RWPE2 (cell line): ENCODE data around the gene S100Z.

Experiments
- ATAC-seq: fragments of 200-7000 bp; cut with Tn5 transposase; 3 replicates; pipeline ENCODE4 v1.9.1; 2021; ENCODE audit warnings: low read depth
- DNase-seq: peaks from one replicate; pipeline ENCODE4 v3.0.0-alpha.2; 2020; ENCODE audit warnings: low spot score
- H3K27ac ChIP-seq: fragments of 450-650 bp; 2 replicates; pipeline ENCODE4 v1.5.1; 2017; ENCODE audit warnings: mild to moderate bottlenecking; ENCODE audit not compliant: poor library complexity, severe bottlenecking
- H3K27me3 ChIP-seq: fragments of 250-450 bp; sonication (Bioruptor Pico); 2 replicates; pipeline ENCODE4 v1.5.1; 2021; ENCODE audit warnings: mild to moderate bottlenecking, moderate library complexity; ENCODE audit not compliant: insufficient read depth, poor library complexity, severe bottlenecking
- H3K36me3 ChIP-seq: fragments of 250-450 bp; sonication (Bioruptor Pico); 2 replicates; pipeline ENCODE4 v1.5.1; 2020; ENCODE audit warnings: low read depth, mild to moderate bottlenecking, moderate library complexity
- H3K4me1 ChIP-seq: fragments of 250-450 bp; sonication (Bioruptor Pico); 2 replicates; pipeline ENCODE4 v1.5.1; 2021; ENCODE audit warnings: mild to moderate bottlenecking, moderate library complexity; ENCODE audit not compliant: insufficient read depth, poor library complexity, severe bottlenecking
- H3K4me3 ChIP-seq: fragments of 250-450 bp; sonication (Bioruptor Pico); 2 replicates; pipeline ENCODE4 v1.5.1; 2021; ENCODE audit warnings: mild to moderate bottlenecking, moderate library complexity; ENCODE audit not compliant: severe bottlenecking
- H3K9me3 ChIP-seq: fragments of 250-450 bp; sonication (Bioruptor Pico); 2 replicates; pipeline ENCODE4 v1.5.1; 2021; ENCODE audit warnings: mild to moderate bottlenecking, moderate library complexity; ENCODE audit not compliant: severe bottlenecking
- TF ChIP-seq, protein P1 (sequence below): fragments of 450-650 bp; IDR thresholded peaks from one replicate; pipeline ENCODE4 v1.5.1; 2017; ENCODE audit warnings: mild to moderate bottlenecking, moderate library complexity; ENCODE audit not compliant: poor library complexity, severe bottlenecking

The S100Z gene

DNA sequence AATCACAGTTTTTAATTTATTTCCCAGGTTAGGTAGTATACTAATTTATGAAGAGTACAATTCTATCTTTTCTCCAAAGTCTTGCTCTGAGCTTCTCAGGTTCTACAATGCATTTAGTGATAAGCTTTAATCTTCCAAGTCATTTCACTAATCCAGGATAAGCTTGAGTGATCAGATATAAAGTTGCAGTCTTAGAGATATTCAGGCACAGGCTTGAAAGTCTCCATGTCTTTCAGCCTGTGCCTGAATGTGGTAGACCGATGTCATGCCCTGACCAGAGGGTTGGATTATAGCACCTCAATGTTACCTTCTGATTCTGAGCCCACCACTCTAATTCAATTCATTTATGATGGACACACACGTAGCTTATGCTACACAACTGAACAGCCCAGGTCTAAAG, 106.2 kb downstream of the S100Z start:
- H3K9me3 ChIP-seq: no peaks in the 10 kb centered on the region
- H3K4me1 ChIP-seq: no peaks in the 10 kb centered on the region
- ATAC-seq: no peak
- H3K4me3 ChIP-seq: no peak overlapping the region
- TF ChIP-seq, protein P1, sequence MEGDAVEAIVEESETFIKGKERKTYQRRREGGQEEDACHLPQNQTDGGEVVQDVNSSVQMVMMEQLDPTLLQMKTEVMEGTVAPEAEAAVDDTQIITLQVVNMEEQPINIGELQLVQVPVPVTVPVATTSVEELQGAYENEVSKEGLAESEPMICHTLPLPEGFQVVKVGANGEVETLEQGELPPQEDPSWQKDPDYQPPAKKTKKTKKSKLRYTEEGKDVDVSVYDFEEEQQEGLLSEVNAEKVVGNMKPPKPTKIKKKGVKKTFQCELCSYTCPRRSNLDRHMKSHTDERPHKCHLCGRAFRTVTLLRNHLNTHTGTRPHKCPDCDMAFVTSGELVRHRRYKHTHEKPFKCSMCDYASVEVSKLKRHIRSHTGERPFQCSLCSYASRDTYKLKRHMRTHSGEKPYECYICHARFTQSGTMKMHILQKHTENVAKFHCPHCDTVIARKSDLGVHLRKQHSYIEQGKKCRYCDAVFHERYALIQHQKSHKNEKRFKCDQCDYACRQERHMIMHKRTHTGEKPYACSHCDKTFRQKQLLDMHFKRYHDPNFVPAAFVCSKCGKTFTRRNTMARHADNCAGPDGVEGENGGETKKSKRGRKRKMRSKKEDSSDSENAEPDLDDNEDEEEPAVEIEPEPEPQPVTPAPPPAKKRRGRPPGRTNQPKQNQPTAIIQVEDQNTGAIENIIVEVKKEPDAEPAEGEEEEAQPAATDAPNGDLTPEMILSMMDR: no peak
- DNase-seq: no peak
- no peak overlapping the region for H3K27ac ChIP-seq
- no peaks in the 10 kb centered on the region for H3K36me3 ChIP-seq
- H3K27me3 ChIP-seq: peaks cover 43% of the 10 kb centered on the region

DNA sequence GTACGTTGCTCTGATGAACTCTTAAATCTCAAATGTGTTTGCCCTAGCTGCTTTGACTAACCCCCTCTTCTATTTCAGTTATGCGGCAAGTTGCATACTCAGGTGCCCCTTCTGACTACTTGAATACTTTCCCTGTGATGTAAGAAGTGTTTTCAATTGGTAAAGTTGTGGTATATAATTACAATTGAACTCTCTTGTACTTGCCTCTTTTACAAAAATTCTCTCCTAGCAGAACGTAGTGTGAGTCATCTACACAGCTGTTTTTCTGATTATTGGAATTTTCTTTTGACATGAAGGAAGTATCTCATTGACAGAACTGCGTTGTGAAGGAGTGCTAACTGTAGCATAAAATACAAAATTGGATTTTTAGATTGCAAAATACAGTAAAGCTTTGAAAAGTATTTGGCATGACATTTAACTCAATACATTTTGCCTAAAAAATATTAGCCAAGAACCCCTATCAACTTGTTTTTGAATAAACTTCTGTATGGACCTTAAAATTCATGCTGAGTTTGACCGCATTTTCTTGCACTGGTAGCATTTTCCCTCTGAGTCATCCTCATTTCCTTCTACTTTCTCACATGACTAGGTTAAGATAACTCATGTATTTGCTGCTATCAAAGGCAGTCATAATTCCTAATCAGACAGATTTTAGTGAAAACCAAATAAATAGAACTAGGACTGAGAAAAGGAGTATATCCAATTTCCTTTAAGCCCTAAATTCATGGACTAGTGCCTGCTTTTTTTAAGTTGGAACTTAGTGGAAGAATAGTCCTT, 109.4 kb downstream of the S100Z start:
- TF ChIP-seq, protein P1: no peak
- ATAC-seq (peak; percentile 52; the same call in 1 of the 3 replicates), DNase-seq (no peak)
- no peak overlapping the region for H3K4me3 ChIP-seq
- H3K4me1 ChIP-seq: no peaks in the 10 kb centered on the region
- no peaks in the 10 kb centered on the region for H3K36me3 ChIP-seq
- H3K27me3 ChIP-seq: peaks cover 19% of the 10 kb centered on the region
- no peak overlapping the region for H3K27ac ChIP-seq
- no peaks in the 10 kb centered on the region for H3K9me3 ChIP-seq

DNA sequence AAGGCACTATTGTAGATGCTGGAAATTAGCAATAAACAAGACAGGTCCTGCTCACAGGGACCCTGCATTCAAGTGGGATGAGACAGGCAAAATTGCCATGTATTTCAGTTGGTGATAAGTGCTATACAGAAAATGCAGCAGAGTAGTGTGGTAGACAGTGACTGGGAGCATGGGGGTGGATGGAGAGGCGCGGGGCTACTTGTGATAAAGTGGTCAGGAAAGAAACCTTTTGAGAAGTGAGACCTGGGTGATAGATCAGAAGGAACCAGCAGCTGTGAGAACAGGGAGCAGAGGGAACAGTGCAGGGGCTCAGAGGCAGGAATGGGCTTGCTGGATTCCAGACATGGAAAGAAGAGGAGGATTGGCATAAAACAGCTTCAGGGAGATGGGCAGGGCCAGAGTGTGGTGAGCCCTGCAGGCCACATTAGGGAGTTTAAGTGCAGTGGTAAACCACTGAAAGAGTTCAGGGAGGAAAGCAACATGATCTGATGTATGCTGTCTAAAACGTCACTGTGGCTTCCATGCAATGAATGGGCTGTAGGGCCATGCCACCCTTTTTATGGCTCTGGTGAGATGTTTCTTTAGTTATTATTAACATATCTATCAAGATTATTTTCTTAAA, 110.3 kb downstream of the S100Z start:
- Histone ChIP-seq H3K27me3 (peaks cover 10% of the 10 kb centered on the region), H3K27ac (no peak overlapping the region), H3K4me3 (no peak overlapping the region), H3K36me3 (no peaks in the 10 kb centered on the region), H3K9me3 (no peaks in the 10 kb centered on the region), H3K4me1 (no peaks in the 10 kb centered on the region)
- DNase-seq (no peak), ATAC-seq (no peak)
- TF ChIP-seq, protein P1: no peak

DNA sequence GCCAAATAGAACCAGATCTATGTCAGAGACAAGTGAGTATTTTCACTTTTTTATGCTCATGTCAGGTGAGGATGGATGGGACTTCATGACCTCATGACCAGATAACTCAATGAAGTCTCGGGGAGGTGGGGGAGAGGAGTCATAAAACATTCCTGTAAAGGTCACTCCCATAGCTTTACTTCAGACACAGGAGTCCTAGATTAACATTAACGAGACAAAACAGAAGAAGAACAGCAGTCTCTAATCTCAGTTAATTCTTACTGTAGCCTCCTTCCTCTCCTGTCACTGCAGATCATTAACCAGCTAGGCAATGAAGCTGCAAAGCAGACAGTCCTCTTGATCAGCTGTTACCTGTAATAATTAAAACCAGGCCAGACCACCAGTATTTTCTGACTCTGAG, 114.2 kb downstream of the S100Z start:
- H3K4me3 ChIP-seq: no peak overlapping the region
- no peaks in the 10 kb centered on the region for H3K9me3 ChIP-seq
- ATAC-seq: no peak
- H3K36me3 ChIP-seq: no peaks in the 10 kb centered on the region
- peaks cover 13% of the 10 kb centered on the region for H3K27me3 ChIP-seq
- no peaks in the 10 kb centered on the region for H3K4me1 ChIP-seq
- TF ChIP-seq, protein P1: no peak
- no peak for DNase-seq
- no peak overlapping the region for H3K27ac ChIP-seq
